Pancreas (tissue), 10 donors: ENCODE data around the gene GABBR2. TPM values are rescaled to one million over a fixed set of nuclear protein-coding genes. Genes with fewer than 3 reads are reported as not detected.
"Not testable (repeated sequence)": the region's sequence is repeated elsewhere in the genome, so short reads cannot be mapped to it uniquely, and the experiment has no call there.

Experiments
- ATAC-seq, 4 donors: fragments of 200-7000 bp; cut with Tn5 transposase; one replicate each; pipeline versions ENCODE4 v1.8.0 to v1.9.1; 2020; ENCODE audit warnings: mild to moderate bottlenecking in 4 of 4, moderate library complexity in 4 of 4
- DNase-seq, 6 donors: peaks; one replicate each; pipeline ENCODE4 v3.0.0-alpha.2; 2020
- FAIRE-seq: peaks from 2 replicates; lab custom pipeline; 2012; peaks lifted over from hg19 to GRCh38; lab: Jason Lieb, UNC
- H3K27ac ChIP-seq, 4 donors: fragments of 200-600 bp; sonication (generic); 1 replicate in 3 of 4; 2 replicates in 1 of 4; pipeline versions ENCODE4 v1.5.0 to v1.8.0; 2020
- H3K27me3 ChIP-seq, 4 donors: fragments of 200-600 bp; one replicate each; pipeline ENCODE4 v1.8.0; 2021
- H3K36me3 ChIP-seq, 3 donors: fragments of 200-600 bp; sonication (generic) in 1 of 3; one replicate each; pipeline versions ENCODE4 v1.5.0 to v1.8.0; 2020 to 2021
- H3K4me1 ChIP-seq, 3 donors: fragments of 200-600 bp; one replicate each; pipeline ENCODE4 v1.8.0; 2021
- H3K4me3 ChIP-seq, 4 donors: fragments of 200-600 bp; sonication (generic) in 2 of 4; one replicate each; pipeline versions ENCODE4 v1.5.0 to v1.8.0; 2020 to 2021
- H3K9me3 ChIP-seq, 4 donors: fragments of 200-600 bp; one replicate each; pipeline ENCODE4 v1.8.0; 2021
- CTCF ChIP-seq, 4 donors: fragments of 200-600 bp; sonication (generic) in 3 of 4; IDR thresholded peaks; one replicate each; pipeline versions ENCODE4 v1.5.0 to v1.8.0; 2021; ENCODE audit warnings: antibody characterized with exemption in 4 of 4
- WGBS, 2 donors: extraction: QIAGEN DNeasy Blood & Tissue Kit; methylation state at CpG; one replicate each; pipeline ENCODE4 v1.1.7; 2013; 5-methylcytosine and 5-hydroxymethylcytosine counted together
- intact Hi-C, 3 donors: fragments of 100-400 bp; cut with DNase I; formaldehyde crosslinking; loops; one replicate each; pipeline versions ENCODE4 v1.11.1 to v1.14.2; 2022
- polyA plus RNA-seq, 2 donors: library from polyadenylated mRNA; stranded (reverse); fragments of 200-250 nt; gene quantifications; one replicate each; pipeline ENCODE4 v1.2.3, GENCODE V29; 2013
- total RNA-seq, 6 donors: library from RNA; stranded (reverse); fragmentation: NEBNext Ultra II Directional in 4 of 6; extraction: Animal tissue kit (Norgen Biotek cat#: 25700) in 4 of 6; gene quantifications; one replicate each; pipeline versions ENCODE4 v1.2.1 to v1.2.4, GENCODE V29; 2021 to 2023
- donor health status: healthy with polysubstance abuse.
- donor health status: DM: no; HTN: no; CAD: no; lungs with moderate emphysema.
- donor health status: DM: no; HTN: no; CAD: no.
- donor health status: control.
- donor health status: control.
- donor health status: Bipolar disorder and iron deficiency.
- donor health status: DM: yes; HTN: yes; CAD: no.
- donor health status: DM: no; HTN: no; CAD: no.
- donor health status: DM: no; HTN: no; CAD: no.
- donor health status: DM: yes; HTN: yes; CAD: no.

GABBR2 gene
- total and polyA plus RNA-seq, 8 donors = 0.04 to 0.14 (median 0.07) TPM; not detected in 4

DNA sequence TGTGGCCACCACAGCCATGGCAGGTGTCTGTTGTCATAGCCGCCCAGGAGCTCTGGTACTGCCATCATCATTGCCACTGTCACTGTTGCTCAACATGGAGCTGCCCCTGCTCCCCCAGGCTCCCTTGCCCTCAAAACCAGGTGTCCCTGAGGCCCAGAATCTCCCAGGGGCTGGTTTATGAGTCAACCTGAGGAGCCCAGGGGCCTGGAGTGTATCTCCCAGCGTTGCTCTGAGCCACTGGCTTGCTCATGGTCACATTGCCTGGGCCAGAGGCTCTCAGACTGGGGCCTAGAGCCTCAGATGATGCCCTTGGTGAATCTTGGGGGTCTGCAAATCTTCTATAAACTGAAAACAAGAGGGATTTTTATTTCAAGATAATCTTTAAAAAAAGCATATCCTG, 428.6 kb downstream of the GABBR2 start:
- H3K27me3 ChIP-seq = no peaks in the 10 kb centered on the region
- no peak overlapping the region for H3K4me3 ChIP-seq
- intact Hi-C loops = no loop called here
- 71 to 75% methylated on average over 2 of the region's 2 CpGs for WGBS, 2 donors
- no peak for TF ChIP-seq CTCF (IDR thresholded peaks at IDR 0.05)
- no peak overlapping the region for H3K27ac ChIP-seq
- FAIRE-seq = no peak
- ATAC-seq = no peak
- no peak for DNase-seq
- no peaks in the 10 kb centered on the region for H3K36me3 ChIP-seq
- H3K4me1 ChIP-seq = no peaks in the 10 kb centered on the region
- no peaks in the 10 kb centered on the region for H3K9me3 ChIP-seq

DNA sequence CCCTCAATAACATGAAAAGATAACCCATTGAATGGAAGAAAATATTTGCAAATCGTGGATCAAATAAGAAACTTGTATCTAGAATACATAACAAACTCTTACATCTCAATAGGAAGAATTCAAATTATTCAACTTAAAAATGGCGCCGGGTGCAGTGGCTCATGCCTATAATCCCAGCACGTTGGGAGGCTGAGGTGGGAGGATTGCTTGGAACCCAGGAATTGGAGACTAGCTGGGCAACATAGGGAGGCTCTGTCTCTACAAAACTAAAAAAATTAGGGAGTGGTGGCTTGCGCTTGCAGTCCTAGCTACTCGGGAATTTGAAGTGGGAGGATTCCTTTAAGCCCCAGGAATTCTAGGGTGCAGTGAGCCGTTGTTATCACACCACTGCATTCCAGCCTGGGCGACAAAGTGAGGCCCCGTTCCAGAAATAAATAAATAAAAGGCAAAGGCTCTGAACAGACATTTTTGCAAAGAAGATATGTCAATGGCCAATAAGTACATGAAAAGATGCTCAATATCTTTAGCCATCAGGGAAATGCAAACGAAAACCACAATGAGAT, 431.7 kb downstream of the GABBR2 start:
- no peaks in the 10 kb centered on the region for H3K36me3 ChIP-seq
- ATAC-seq (no peak), FAIRE-seq (no peak), DNase-seq (no peak)
- WGBS, 2 donors = 62 to 64% methylated on average over 10 of the region's 10 CpGs
- H3K4me3 ChIP-seq = no peak overlapping the region
- no peak overlapping the region for H3K27ac ChIP-seq
- intact Hi-C loops = no loop called here
- H3K27me3 ChIP-seq = no peaks in the 10 kb centered on the region
- no peaks in the 10 kb centered on the region for H3K4me1 ChIP-seq
- no peak for TF ChIP-seq CTCF (IDR thresholded peaks at IDR 0.05)
- no peaks in the 10 kb centered on the region for H3K9me3 ChIP-seq

DNA sequence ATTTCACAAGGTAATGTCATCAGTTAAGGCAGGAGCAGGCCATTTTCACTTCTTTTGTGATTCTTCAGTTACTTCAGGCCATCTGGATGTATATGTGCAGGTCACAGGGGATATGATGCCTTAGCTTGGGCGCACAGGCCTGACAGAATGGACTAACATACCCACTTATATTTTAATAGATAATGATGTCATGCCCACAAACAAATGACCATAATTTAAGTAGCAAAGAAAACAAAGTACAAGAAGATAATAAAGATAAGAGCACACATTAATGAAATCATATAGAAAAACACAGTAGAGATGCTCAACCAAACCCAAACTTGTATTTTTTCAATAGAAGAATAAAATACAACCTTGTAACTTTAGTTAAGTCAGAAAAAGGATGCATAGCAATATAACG, 433.6 kb downstream of the GABBR2 start:
- WGBS, 2 donors = 88 to 96% methylated on average over 2 of the region's 2 CpGs
- FAIRE-seq = no peak
- TF ChIP-seq CTCF (IDR thresholded peaks at IDR 0.05) = no peak
- intact Hi-C loops = no loop called here
- Histone ChIP-seq H3K4me1 (no peaks in the 10 kb centered on the region), H3K9me3 (no peaks in the 10 kb centered on the region), H3K27me3 (no peaks in the 10 kb centered on the region), H3K36me3 (no peaks in the 10 kb centered on the region), H3K4me3 (no peak overlapping the region), H3K27ac (no peak overlapping the region)
- no peak for ATAC-seq
- DNase-seq = no peak

DNA sequence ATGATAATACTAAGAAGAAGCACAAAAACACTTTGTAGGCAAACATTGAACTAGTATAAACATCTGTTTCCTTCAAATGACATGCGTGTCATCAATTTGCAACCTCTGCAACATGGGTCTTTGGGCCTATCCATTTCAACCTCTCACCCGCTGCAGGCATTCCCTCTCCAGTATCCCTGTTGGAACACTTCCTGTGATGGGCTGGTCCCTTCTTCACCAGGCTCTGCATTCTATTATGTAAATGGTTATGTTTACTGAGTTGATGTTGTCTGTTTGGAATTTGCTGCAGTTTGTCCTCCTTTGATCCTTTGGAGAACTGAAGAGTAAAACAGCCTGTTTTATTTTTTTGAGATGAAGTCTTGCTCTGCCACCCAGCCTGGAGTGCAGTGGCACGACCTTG, 436.7 kb downstream of the GABBR2 start:
- Histone ChIP-seq H3K27me3 (no peaks in the 10 kb centered on the region), H3K36me3 (no peaks in the 10 kb centered on the region), H3K27ac (no peak overlapping the region), H3K9me3 (no peaks in the 10 kb centered on the region), H3K4me1 (no peaks in the 10 kb centered on the region), H3K4me3 (no peak overlapping the region)
- ATAC-seq (no peak), DNase-seq (no peak), FAIRE-seq (no peak)
- 76 to 85% methylated on average over 3 of the region's 3 CpGs for WGBS, 2 donors
- TF ChIP-seq CTCF (IDR thresholded peaks at IDR 0.05) = no peak
- intact Hi-C loops = no loop called here

GRCh38 chr9:98271479-98271878, 437.3 kb downstream of the GABBR2 start:
- TF ChIP-seq CTCF (IDR thresholded peaks at IDR 0.05) = no peak
- no peaks in the 10 kb centered on the region for H3K4me1 ChIP-seq
- H3K27ac ChIP-seq = no peak overlapping the region
- H3K9me3 ChIP-seq = no peaks in the 10 kb centered on the region
- ATAC-seq (peak in 3 of 4 donors; percentile 55 to 75 (median 60)), DNase-seq (no peak), FAIRE-seq (no peak)
- no peak overlapping the region for H3K4me3 ChIP-seq
- no peaks in the 10 kb centered on the region for H3K27me3 ChIP-seq
- intact Hi-C loops = no loop called here
- 19 to 24% methylated on average over 3 of the region's 3 CpGs for WGBS, 2 donors
- H3K36me3 ChIP-seq = no peaks in the 10 kb centered on the region

DNA sequence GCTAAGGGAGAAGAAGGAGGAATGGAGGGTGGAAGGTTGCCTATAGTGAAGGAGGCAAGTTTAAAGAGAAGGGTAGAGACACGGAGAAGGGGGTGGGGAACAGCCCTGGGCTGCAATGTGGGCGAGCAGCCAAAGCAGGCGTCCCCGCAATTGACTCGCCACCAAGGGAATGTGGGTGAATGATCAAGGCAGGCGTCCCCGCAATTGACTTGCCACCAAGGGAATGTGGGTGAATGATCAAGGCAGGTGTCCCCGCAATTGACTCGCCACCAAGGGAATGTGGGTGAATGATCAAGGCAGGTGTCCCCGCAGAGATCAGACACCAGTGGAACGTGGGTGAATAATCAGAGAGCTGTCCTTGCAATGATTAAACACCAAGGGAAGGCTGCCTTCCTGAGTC, 438.5 kb downstream of the GABBR2 start:
- H3K4me3 ChIP-seq, DNase-seq, H3K36me3 ChIP-seq, ATAC-seq, H3K9me3 ChIP-seq, intact Hi-C loops, H3K27me3 ChIP-seq, H3K4me1 ChIP-seq, FAIRE-seq, H3K27ac ChIP-seq: not testable (repeated sequence)
- WGBS, 2 donors = 69 to 73% methylated on average over 6 to 11 of the region's 11 CpGs

GRCh38 chr9:98269652-98270051, 439.1 kb downstream of the GABBR2 start:
- not testable (repeated sequence) for H3K36me3 ChIP-seq, H3K9me3 ChIP-seq, FAIRE-seq, ATAC-seq, H3K4me3 ChIP-seq, H3K4me1 ChIP-seq, H3K27ac ChIP-seq, H3K27me3 ChIP-seq, DNase-seq
- WGBS, 2 donors = 63 to 67% methylated on average over 10 of the region's 10 CpGs
- intact Hi-C loops = loop anchor here in 1 of 3 donors (10.0 kb wide), 1 partner anchor 195 kb away; no protein-coding TSS in a partner anchor

DNA sequence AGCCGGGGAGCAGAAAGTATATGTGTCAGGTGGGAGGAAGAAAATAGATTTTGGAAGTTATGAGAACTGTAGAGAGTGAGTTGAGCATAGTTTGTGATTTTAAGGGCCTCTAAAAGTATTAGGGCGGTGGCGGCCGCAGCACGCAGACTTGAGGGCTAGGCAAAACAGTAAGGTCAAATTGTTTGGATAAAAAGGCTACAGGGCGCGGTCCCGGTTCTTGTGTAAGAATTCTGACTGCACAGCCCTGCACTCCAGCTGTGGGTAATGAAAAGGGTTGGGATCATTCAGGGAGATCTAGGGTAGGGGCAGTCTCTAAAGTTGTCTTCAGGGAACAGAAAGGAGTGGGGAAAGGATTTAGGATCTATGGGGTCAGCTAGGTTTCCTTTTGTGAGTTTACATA, 441.2 kb downstream of the GABBR2 start:
- H3K27ac ChIP-seq, H3K9me3 ChIP-seq, FAIRE-seq, DNase-seq, H3K4me1 ChIP-seq, H3K27me3 ChIP-seq, H3K36me3 ChIP-seq, ATAC-seq, H3K4me3 ChIP-seq: not testable (repeated sequence)
- intact Hi-C loops = loop anchor here in 1 of 3 donors (10.0 kb wide), 1 partner anchor 193 kb away; no protein-coding TSS in a partner anchor
- 91 to 93% methylated on average over 8 of the region's 8 CpGs for WGBS, 2 donors
